AG10803 (cell line): ENCODE results near the gene ANO6.

Source experiments
- DNase-seq: peaks from one replicate; pipeline ENCODE4 v3.0.0; 2010; ENCODE audit warnings: low read depth
- H3K4me3 ChIP-seq: 2 replicates; pipeline ENCODE4 v1.5.1; 2011; ENCODE audit warnings: mild to moderate bottlenecking, low read length, control low read depth
- TF ChIP-seq, protein P1 (sequence below): conservative IDR thresholded peaks from 2 replicates; pipeline ENCODE4 v1.5.1; 2011; ENCODE audit warnings: mild to moderate bottlenecking, low read length, control low read depth, inconsistent platforms

The ANO6 gene

DNA sequence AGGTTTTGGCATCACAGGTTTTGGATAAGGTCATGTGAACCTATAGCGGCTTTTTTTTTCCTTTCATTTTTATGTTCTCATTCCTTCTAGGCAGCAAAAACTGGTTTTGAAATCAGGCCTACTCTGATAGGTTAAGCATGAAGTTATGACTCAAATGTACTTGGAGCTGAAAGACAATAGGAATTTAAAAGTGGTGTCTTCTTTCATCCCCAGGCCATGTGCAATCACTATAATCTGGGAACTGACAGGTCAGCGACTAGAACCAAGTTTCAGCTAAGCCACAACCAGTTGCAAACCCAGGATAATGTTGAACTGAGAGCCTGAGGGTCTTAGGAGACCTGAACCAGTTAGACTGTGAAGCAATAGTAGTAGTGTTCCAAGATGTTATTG lies 74.3 kb downstream of the ANO6 start:
- TF ChIP-seq, protein P1, sequence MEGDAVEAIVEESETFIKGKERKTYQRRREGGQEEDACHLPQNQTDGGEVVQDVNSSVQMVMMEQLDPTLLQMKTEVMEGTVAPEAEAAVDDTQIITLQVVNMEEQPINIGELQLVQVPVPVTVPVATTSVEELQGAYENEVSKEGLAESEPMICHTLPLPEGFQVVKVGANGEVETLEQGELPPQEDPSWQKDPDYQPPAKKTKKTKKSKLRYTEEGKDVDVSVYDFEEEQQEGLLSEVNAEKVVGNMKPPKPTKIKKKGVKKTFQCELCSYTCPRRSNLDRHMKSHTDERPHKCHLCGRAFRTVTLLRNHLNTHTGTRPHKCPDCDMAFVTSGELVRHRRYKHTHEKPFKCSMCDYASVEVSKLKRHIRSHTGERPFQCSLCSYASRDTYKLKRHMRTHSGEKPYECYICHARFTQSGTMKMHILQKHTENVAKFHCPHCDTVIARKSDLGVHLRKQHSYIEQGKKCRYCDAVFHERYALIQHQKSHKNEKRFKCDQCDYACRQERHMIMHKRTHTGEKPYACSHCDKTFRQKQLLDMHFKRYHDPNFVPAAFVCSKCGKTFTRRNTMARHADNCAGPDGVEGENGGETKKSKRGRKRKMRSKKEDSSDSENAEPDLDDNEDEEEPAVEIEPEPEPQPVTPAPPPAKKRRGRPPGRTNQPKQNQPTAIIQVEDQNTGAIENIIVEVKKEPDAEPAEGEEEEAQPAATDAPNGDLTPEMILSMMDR = no peak
- DNase-seq = peak; percentile 72

DNA sequence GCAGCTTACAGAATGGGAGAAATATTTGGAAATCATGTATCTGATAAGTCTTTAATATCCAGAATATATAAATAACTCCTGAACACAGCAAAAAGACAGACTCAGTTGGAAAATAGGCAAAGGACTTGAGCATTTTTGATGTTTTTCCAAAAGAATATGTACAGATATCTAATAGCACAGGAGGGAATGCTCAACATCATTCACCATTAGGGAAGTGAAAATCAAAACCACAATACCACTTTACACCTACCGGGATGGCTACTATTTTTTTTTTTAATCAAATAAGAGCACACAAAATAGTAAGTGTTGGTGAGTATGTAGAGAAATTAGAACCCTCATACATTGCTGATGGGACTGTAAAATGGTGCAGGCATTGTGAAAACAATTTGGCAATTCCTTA lies 75.6 kb downstream of the ANO6 start:
- DNase-seq = no peak
- TF ChIP-seq, protein P1 = no peak
- H3K4me3 ChIP-seq = no peak overlapping the region

More for the DNA sequence above, 74.3 kb downstream of the ANO6 start:
- H3K4me3 ChIP-seq = no peak overlapping the region

DNA sequence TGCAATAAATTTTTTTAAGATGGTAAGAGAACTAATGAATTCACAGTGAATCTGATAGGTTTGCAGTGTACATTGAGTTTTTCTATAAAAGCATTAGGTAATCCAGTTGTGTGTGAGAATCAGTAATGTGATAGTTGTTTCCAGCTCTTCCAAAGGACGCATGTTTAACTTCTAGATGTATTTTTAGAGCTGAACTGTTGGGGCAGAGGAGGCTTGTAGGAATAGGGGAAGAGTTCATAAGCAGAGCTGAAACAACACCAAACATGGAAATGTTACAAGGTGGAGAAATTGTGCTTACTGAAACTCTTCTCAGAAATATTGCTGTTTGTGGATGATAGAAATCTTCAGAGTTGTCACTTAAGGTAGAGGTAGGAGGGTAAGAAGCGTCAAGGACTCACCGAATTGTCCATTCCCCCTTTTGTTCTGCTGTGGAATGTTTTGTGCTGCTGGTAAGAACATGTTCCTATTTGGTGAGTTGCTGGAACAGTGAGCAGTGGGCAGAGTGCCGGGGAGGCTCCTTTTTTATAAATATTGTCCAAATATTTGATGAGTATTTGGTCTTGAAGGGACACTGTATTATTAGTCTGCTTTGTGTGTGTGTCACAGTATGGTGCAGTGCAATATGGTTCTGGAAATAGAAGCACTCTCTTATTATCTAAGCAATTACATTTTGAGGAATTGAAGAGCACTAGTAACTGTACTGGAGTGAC lies 76.7 kb downstream of the ANO6 start:
- DNase-seq = no peak
- TF ChIP-seq, protein P1 = no peak

DNA sequence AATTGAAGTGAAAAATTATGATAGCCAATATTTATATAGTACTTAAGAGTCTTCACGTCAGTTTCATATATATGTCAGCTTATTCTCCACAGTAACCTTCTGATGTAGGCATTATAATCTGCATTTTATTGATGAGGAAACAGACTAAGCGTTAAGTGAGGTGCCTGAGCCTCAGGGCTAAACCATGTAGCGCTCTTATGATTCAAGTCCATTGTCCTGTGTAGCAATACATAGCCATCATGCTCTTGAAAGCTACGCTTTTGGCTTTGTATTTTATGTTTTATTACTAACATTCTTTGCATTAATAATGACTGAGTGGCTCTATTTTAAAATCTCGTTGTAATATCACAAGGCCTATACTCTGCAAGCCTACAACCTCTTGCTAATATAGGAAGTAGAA lies 79.0 kb downstream of the ANO6 start:
- TF ChIP-seq, protein P1 = no peak
- DNase-seq = no peak
- H3K4me3 ChIP-seq = no peak overlapping the region

More for the DNA sequence above, 76.7 kb downstream of the ANO6 start:
- no peak overlapping the region for H3K4me3 ChIP-seq

DNA sequence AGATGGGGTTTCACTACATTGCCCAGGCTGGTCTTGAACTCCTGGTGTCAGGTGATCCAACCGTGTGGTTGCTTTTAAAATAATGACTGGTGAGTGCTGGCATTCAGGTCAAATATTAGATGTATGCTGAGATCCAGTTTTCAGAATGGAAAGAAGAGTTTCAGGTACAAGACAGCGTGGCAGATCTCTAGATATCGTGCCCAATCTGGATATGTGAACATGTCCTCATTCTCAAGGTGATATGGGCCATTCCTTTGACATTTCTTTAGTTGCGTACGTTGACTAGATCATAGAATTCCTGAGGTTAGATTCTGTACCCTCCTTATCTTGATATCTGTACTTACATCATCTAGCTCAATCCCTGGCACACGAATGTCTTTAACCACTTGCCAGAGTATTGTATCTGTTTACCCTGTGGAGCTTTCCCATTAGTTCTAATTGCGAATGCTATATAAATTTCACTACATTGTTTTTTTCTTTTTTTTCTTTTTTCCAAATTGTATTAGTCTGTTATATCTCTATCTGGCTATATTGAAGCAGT lies 80.2 kb downstream of the ANO6 start:
- DNase-seq = no peak
- H3K4me3 ChIP-seq = no peak overlapping the region
- TF ChIP-seq, protein P1 = no peak

DNA sequence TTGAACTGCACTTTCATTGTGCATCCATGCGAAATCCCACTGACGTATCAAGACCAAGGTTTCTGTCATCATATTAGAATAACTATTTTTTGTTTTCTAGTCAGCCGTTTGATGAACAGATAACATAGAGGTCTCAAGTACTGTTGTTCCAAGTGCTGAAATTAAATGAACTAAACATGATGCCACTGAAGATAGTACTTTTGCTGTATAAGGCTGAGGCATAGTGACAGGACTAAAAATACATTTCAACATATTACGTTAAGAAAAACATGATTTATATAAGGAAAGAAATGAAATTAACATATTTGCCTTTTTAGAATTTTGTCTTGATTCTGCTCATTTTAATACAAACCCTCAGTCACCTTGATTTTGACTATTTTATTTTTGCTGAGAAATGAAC lies 82.2 kb downstream of the ANO6 start:
- H3K4me3 ChIP-seq = no peak overlapping the region
- DNase-seq = no peak
- TF ChIP-seq, protein P1 = no peak
